PC-9 (cell line): ENCODE results near the gene UPK1B. TPM values are rescaled to one million over a fixed set of nuclear protein-coding genes. Genes with fewer than 3 reads are reported as not detected.

Experiments used
- BruUV-seq: library from RNA; stranded (reverse); fragments of 400-500 nt; replicated peaks from 2 replicates; lab custom pipeline; 2021; lab: Mats Ljungman, UMichigan
- CTCF ChIA-PET: fragments of 300-600 bp; sonication (Branson Sonifier 250); formaldehyde crosslinking; loops from one replicate; lab custom pipeline; 2022; ENCODE audit warnings: antibody characterized with exemption; lab: Charles Lee
- POLR2A ChIA-PET: fragments of 300-600 bp; sonication (Branson Sonifier 250); formaldehyde crosslinking; loops from one replicate; lab custom pipeline; 2022; ENCODE audit warnings: antibody characterized with exemption; ENCODE audit not compliant: unreplicated experiment; lab: Charles Lee
- DNase-seq, 2 experiments: peaks; one replicate each; pipeline versions ENCODE4 v3.0.0 to v3.0.0-alpha.2; 2015 to 2022; ENCODE audit warnings: mixed read lengths in 1 of 2
- H2AFZ ChIP-seq: fragments of 200-600 bp; sonication (generic); 2 replicates; pipeline ENCODE4 v1.8.1; 2017; ENCODE audit warnings: antibody characterized with exemption
- H3F3A ChIP-seq: fragments of 200-600 bp; sonication (generic); 2 replicates; pipeline ENCODE4 v1.8.1; 2017; ENCODE audit warnings: antibody characterized with exemption, mild to moderate bottlenecking, low read depth; ENCODE audit not compliant: insufficient read depth
- H3K27ac ChIP-seq: fragments of 200-600 bp; sonication (generic); 2 replicates; pipeline ENCODE4 v1.6.1; 2016; ENCODE audit warnings: mixed run types
- H3K27me3 ChIP-seq: fragments of 200-600 bp; sonication (generic); 2 replicates; pipeline ENCODE4 v1.6.1; 2016; ENCODE audit warnings: low read depth, mixed run types; ENCODE audit not compliant: insufficient read depth
- H3K36me3 ChIP-seq: fragments of 200-600 bp; sonication (generic); 2 replicates; pipeline ENCODE4 v1.6.1; 2016; ENCODE audit warnings: low read depth, mixed run types
- H3K4me1 ChIP-seq: fragments of 200-600 bp; sonication (generic); replicated peaks from 2 replicates; pipeline ENCODE4 v1.6.1; 2016; ENCODE audit warnings: mixed run types; ENCODE audit not compliant: insufficient read depth
- H3K4me2 ChIP-seq: fragments of 200-600 bp; sonication (generic); 2 replicates; pipeline ENCODE4 v1.6.1; 2017; ENCODE audit warnings: mixed run types
- H3K4me3 ChIP-seq: fragments of 200-600 bp; sonication (generic); 2 replicates; pipeline ENCODE4 v1.6.1; 2016; ENCODE audit warnings: mixed run types
- H3K79me2 ChIP-seq: fragments of 200-600 bp; sonication (generic); 2 replicates; pipeline ENCODE4 v1.6.1; 2017; ENCODE audit warnings: low read depth, mixed run types
- H3K9me2 ChIP-seq: fragments of 200-600 bp; sonication (generic); 2 replicates; pipeline ENCODE4 v1.8.1; 2017; ENCODE audit warnings: mild to moderate bottlenecking; ENCODE audit not compliant: insufficient read depth
- H3K9me3 ChIP-seq: fragments of 200-600 bp; sonication (generic); 2 replicates; pipeline ENCODE4 v1.8.1; 2016; ENCODE audit warnings: low read depth; ENCODE audit not compliant: insufficient read depth
- H4K20me1 ChIP-seq: fragments of 200-600 bp; sonication (generic); 2 replicates; pipeline ENCODE4 v1.8.1; 2017; ENCODE audit not compliant: insufficient read depth
- CTCF ChIP-seq: fragments of 200-600 bp; sonication (generic); conservative IDR thresholded peaks from 2 replicates; pipeline ENCODE4 v1.6.1; 2017; ENCODE audit warnings: mixed run types, antibody characterized with exemption, mild to moderate bottlenecking, moderate library complexity
- EZH2 ChIP-seq: fragments of 200-600 bp; sonication (generic); IDR thresholded peaks from 2 replicates; pipeline ENCODE4 v1.8.0; 2017; ENCODE audit warnings: antibody characterized with exemption, low read depth
- intact Hi-C: fragments of 100-400 bp; cut with micrococcal nuclease; formaldehyde crosslinking; loops from one replicate; pipeline ENCODE4 v1.10.0; 2022; ENCODE audit not compliant: unreplicated experiment
- total RNA-seq: library from RNA; stranded (reverse); gene quantifications from 2 replicates; pipeline ENCODE4 v1.2.3, GENCODE V29; 2021

Gene UPK1B
- total RNA-seq, 1 experiment from 2014 or later, result not detected

GRCh38 chr3:119157971-119158370 is 15.4 kb upstream of the UPK1B start:
- no peaks in the 10 kb centered on the region for H3K9me2 ChIP-seq
- no peak overlapping the region for H3K4me3 ChIP-seq
- intact Hi-C loops, result loop anchor here (5.0 kb wide), 1 partner anchor 39 kb away; no protein-coding TSS in a partner anchor
- ChIA-PET CTCF (no interaction called here), POLR2A (no interaction called here)
- H3K79me2 ChIP-seq, result no peaks in the 10 kb centered on the region
- TF ChIP-seq CTCF (no peak), EZH2 (no peak)
- H3F3A ChIP-seq, result peaks cover 12% of the 10 kb centered on the region; the same call in 1 of the 2 replicates
- no TSS peak for BruUV-seq
- no peaks in the 10 kb centered on the region; the same call in 1 of the 2 replicates for H3K9me3 ChIP-seq
- H3K4me1 ChIP-seq, result peaks cover 33% of the 10 kb centered on the region
- no peak overlapping the region for H3K4me2 ChIP-seq
- no peaks in the 10 kb centered on the region for H3K27me3 ChIP-seq
- no peak overlapping the region for H2AFZ ChIP-seq
- no peaks in the 10 kb centered on the region for H3K36me3 ChIP-seq
- DNase-seq, result no peak
- no peaks in the 10 kb centered on the region for H4K20me1 ChIP-seq
- no peak overlapping the region for H3K27ac ChIP-seq

- Histone ChIP-seq H4K20me1 (no peaks in the 10 kb centered on the region), H3K9me3 (no peaks in the 10 kb centered on the region; the same call in 1 of the 2 replicates), H3K4me1 (peaks cover 33% of the 10 kb centered on the region), H3K79me2 (no peaks in the 10 kb centered on the region), H3K4me3 (peak overlapping the region; percentile 21; the same call in 1 of the 2 replicates), H3K27ac (peak overlapping the region; percentile 84), H3K36me3 (no peaks in the 10 kb centered on the region), H3K27me3 (no peaks in the 10 kb centered on the region), H2AFZ (no peak overlapping the region), H3K4me2 (peak overlapping the region; percentile 53), H3F3A (peaks cover 12% of the 10 kb centered on the region; the same call in 1 of the 2 replicates), H3K9me2 (no peaks in the 10 kb centered on the region)
- CTCF ChIA-PET, result interaction anchor here (0.7 kb wide), 1 partner anchor 23 kb away, joined by 3 read pairs; no protein-coding TSS in a partner anchor
- peak in 1 of 2 experiments; percentile 93 for DNase-seq
- no TSS peak for BruUV-seq
- POLR2A ChIA-PET, result interaction anchor here (0.5 to 1.0 kb wide), 2 partner anchors 80 to 81 kb away, joined by 3 read pairs; partner anchors contain the start of gene B4GALT4
- TF ChIP-seq CTCF (no peak), EZH2 (no peak)
- intact Hi-C loops, result loop anchor here (1.0 kb wide), 1 partner anchor 16 kb away; no protein-coding TSS in a partner anchor
Observed at GRCh38 chr3:119160361-119160760, 13.0 kb upstream of the UPK1B start.

GRCh38 chr3:119160815-119161214 is 12.6 kb upstream of the UPK1B start:
- no peaks in the 10 kb centered on the region for H4K20me1 ChIP-seq
- intact Hi-C loops, result loop anchor here (1.0 kb wide), 1 partner anchor 15 kb away; no protein-coding TSS in a partner anchor
- peak overlapping the region; percentile 53 for H3K4me2 ChIP-seq
- H3F3A ChIP-seq, result peaks cover 12% of the 10 kb centered on the region; the same call in 1 of the 2 replicates
- CTCF ChIA-PET, result no interaction called here
- no peak overlapping the region for H3K4me3 ChIP-seq
- peak overlapping the region; percentile 84 for H3K27ac ChIP-seq
- H3K79me2 ChIP-seq, result no peaks in the 10 kb centered on the region
- no peaks in the 10 kb centered on the region for H3K36me3 ChIP-seq
- peaks cover 33% of the 10 kb centered on the region for H3K4me1 ChIP-seq
- POLR2A ChIA-PET, result interaction anchor here (0.7 to 1.0 kb wide), 2 partner anchors 80 to 934 kb away, joined by 3 to 4 read pairs; partner anchors contain the start of gene B4GALT4
- no peaks in the 10 kb centered on the region for H3K9me2 ChIP-seq
- no peaks in the 10 kb centered on the region; the same call in 1 of the 2 replicates for H3K9me3 ChIP-seq
- H3K27me3 ChIP-seq, result no peaks in the 10 kb centered on the region
- TF ChIP-seq CTCF, result no peak
- no peak for TF ChIP-seq EZH2
- H2AFZ ChIP-seq, result 0 out of 2 replicates have a peak overlapping the region, but pooled peaks have one; percentile 52
- DNase-seq, result peak in 1 of 2 experiments; percentile 52
- no TSS peak for BruUV-seq
